AG09319 (cell line): ENCODE measurements around the gene NKX2-1.

Experiments used
- DNase-seq: peaks from one replicate; pipeline ENCODE4 v3.0.0-alpha.2; 2010; ENCODE audit warnings: low read depth; ENCODE audit errors: extremely low read depth
- CTCF ChIP-seq: IDR thresholded peaks from 2 replicates; pipeline ENCODE4 v1.5.1; 2011; ENCODE audit warnings: low read depth, mild to moderate bottlenecking, inconsistent platforms, low read length, moderate library complexity

Gene NKX2-1

GRCh38 chr14:36506732-36507614 is 13.1 kb downstream of the NKX2-1 start:
- no peak for DNase-seq

DNA sequence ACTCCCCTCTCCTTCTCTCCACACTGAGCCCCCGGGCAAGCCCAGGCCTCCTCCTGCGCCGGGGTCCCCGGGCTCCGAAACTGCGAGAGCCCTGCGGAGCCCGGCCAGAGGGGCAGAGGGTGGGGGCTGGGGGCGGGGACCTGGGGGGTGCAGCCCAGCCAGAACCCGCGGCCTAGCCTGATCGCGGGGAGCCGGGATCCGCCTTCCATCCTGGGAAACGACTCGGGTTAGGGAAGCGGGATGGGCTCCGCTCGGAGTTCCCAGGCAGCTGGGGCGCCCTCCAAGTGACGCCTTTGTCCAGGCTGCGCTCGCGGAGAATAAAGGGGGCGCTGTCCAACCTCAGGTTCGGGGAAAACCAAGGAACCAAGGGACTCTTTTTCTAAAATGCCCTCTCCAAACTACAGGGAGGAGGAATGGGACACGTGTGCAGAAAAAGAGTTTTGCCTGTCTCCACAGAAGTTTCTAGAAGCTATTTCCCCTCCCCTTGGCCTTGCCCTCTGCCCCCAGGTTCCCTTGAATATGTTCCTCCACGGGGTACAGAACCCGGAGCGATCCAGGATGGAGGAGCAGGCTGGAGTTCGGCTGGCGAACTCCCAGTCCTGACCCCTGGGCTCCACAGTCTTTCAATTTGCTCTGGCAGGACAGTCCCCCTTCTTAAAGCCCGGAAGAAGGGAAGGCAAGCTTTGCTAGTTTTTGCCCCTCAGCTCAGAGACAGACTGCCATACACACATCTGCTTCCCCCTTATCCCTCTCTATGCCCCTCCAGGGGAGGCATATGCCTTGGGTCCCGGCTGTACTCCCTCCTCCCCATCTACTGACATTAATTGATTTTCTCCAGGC is 13.9 kb downstream of the NKX2-1 start:
- no peak for TF ChIP-seq CTCF
- DNase-seq: no peak

More at GRCh38 chr14:36506732-36507614, 13.1 kb downstream of the NKX2-1 start:
- no peak for TF ChIP-seq CTCF

- DNase-seq: no peak
- TF ChIP-seq CTCF: no peak
These were observed 14.7 kb downstream of the NKX2-1 start for GRCh38 chr14:36505181-36505815.

- no peak for TF ChIP-seq CTCF
- no peak for DNase-seq
These were observed 15.3 kb downstream of the NKX2-1 start for GRCh38 chr14:36504771-36505175.

- no peak for TF ChIP-seq CTCF
- DNase-seq: no peak
These were observed 16.0 kb downstream of the NKX2-1 start for GRCh38 chr14:36503771-36504741.
